CD4-positive, alpha-beta T cell treated with Interleukin-1 beta for 1 hour (primary cell): ENCODE data around the gene GDPD4.
A peak's percentile ranks its signal among the peaks of the same experiment; 100 is the strongest.

Source experiments
- DNase-seq, 2 donors: peaks; one replicate each; pipeline ENCODE4 v3.0.0-alpha.2; 2020 to 2022

The GDPD4 gene

DNA sequence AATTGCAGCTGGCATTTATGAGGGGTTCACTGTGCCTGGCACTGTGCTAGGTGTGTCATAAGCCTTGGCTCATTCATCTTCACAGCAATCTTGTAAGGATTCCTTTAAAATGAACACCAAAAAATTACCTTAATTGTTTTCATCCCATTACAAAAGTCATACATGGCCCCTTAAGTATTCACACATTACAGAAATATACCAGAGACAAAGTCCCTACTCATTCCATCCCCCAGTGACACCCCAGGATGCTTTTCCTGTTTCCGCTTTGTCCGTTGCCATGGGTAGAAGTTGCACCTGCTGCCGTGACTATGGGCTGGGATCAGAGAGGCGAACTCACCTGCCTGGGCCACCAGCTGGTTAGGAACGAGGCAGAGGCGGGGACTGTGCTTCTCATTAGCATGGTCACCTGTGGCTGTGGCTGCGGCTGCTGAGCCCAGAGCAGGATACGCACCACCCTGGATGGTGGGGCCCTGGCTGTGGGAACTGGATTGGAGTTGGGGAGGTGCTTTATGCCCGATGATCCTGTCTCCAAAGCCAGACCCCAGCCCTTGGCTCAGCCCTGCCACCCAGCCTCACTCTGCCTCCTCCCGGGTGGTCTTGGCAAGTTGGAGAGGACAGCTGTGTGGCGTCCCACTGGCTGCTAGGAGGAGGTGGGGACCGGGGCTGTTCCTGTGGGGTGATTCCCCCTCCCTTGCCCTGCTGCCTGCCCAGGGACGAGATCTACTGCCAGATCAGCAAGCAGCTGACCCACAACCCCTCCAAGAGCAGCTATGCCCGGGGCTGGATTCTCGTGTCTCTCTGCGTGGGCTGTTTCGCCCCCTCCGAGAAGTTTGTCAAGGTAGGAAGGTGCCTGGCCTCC lies 112.6 kb downstream of the GDPD4 start:
- no peak for DNase-seq

GRCh38 chr11:77187776-77188632 lies 113.5 kb downstream of the GDPD4 start:
- DNase-seq: peak; percentile 61 to 65

- no peak for DNase-seq
Observed at GRCh38 chr11:77187111-77187750, 114.3 kb downstream of the GDPD4 start.

DNA sequence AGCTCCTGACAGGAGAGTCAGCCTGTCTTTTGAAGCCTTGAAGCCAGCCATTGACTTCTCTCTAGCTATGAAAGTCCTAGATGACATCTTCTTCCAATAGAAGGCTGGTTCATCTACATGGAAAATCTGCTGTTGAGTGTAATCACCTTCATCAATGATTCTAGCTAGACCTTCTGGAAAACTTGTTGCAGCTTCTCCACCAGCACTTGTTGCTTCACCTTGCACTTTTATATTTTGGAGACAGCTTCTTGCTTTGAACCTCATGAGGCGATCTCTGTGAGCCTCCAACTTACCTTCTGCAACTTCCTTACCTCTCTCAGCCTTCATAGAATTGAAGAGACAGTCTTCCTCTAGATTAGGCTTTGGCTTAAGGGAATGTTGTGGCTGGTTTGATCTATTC lies 115.2 kb downstream of the GDPD4 start:
- DNase-seq: no peak

- DNase-seq: no peak
Observed at GRCh38 chr11:77184136-77184860, 117.2 kb downstream of the GDPD4 start.

DNA sequence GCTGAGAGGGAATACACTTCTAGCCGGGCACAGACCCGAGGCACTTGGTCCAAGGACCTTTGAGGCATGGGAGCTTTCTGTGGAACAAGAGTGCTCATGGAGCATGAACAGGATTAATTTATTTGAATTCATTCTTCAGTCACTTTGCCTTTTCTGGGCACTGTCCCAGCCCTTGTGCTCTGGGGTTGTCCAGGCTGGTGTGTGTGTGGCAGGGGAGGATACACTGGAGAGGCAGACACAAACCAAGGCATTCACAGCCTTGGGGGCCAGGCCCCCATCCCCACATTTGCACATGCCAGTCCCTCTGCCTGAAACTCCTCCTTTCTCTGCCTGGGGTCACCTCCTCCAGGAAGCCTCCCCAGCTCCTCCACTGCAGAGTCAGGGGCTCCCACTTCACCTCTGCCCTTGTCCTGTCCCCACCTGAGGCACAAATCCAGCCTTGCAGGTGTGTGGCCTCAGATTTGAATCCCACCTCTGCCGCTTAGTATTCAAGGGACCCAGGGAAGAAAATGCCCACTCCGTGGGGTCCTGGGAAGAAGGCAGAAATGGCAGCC lies 118.0 kb downstream of the GDPD4 start:
- no peak for DNase-seq

GRCh38 chr11:77182542-77183430 lies 118.7 kb downstream of the GDPD4 start:
- DNase-seq: no peak

- DNase-seq: no peak
Observed at GRCh38 chr11:77181799-77182541, 119.5 kb downstream of the GDPD4 start.

DNA sequence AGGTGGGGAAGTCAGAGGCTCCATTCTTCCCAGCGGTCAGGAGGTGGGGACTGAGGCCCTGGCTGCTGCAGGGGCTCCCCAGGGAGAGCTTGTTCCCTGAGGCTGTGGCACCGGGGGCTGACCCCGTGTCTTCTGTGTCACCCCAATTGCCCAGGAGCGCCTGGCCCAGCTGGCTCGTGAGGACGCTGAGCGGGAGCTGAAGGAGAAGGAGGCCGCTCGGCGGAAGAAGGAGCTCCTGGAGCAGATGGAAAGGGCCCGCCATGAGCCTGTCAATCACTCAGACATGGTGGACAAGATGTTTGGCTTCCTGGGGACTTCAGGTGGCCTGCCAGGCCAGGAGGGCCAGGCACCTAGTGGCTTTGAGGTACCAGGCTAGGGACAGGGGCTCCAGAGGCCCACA lies 120.3 kb downstream of the GDPD4 start:
- DNase-seq: no peak

DNA sequence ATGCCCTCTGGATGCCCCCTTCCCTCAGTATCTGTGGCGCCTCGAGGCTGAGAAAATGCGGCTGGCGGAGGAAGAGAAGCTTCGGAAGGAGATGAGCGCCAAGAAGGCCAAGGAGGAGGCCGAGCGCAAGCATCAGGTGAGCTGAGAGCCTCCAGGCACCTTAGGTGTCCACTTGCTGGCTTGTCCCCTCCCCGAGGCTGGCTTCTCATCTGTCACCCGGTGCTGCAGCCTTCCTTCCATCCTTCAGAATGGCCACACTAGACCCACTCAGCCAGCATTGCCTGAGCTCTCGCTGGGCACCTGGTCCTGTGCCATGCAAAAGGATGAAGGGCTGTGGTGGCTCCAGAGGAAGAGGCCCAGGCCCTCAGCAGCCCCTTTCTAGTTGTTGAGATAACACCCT lies 121.1 kb downstream of the GDPD4 start:
- DNase-seq: no peak

DNA sequence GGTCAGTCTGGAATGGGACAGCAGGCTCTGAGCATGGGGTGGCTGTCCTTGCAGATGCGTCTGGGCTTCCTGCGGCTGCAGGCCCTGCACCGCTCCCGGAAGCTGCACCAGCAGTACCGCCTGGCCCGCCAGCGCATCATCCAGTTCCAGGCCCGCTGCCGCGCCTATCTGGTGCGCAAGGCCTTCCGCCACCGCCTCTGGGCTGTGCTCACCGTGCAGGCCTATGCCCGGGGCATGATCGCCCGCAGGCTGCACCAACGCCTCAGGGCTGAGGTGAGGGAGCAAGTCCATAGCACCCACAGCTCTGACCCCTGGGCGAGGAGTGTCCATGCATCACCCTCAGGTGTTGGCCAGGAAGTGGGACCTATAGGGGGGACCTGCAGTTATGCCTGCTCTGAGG lies 121.8 kb downstream of the GDPD4 start:
- DNase-seq: no peak

DNA sequence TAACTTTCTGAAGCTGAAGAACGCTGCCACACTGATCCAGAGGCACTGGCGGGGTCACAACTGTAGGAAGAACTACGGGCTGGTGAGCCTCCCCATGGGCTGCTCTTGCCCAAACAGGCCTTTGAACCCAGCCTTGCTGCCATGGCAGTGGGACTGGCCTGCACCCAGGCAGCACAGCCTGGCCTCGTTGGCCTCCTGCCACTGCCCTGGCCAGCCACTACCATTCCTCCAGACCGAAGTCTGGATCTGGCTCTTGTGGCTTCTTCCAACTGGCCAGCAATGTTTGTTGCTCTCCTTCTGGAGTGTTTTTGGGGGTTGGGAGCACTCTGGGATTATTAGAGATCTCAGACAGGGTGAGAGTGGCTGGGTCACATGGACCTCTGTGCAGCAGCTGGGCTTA lies 122.4 kb downstream of the GDPD4 start:
- DNase-seq: no peak

- DNase-seq: no peak
Observed at GRCh38 chr11:77178150-77178549, 123.3 kb downstream of the GDPD4 start.

- DNase-seq: no peak
Observed at GRCh38 chr11:77176996-77177395, 124.5 kb downstream of the GDPD4 start.

GRCh38 chr11:77175869-77176539 lies 125.5 kb downstream of the GDPD4 start:
- peak in 1 of 2 donors; percentile 50 for DNase-seq

GRCh38 chr11:77175021-77175842 lies 126.3 kb downstream of the GDPD4 start:
- no peak for DNase-seq

GRCh38 chr11:77174559-77174958 lies 126.9 kb downstream of the GDPD4 start:
- no peak for DNase-seq

DNA sequence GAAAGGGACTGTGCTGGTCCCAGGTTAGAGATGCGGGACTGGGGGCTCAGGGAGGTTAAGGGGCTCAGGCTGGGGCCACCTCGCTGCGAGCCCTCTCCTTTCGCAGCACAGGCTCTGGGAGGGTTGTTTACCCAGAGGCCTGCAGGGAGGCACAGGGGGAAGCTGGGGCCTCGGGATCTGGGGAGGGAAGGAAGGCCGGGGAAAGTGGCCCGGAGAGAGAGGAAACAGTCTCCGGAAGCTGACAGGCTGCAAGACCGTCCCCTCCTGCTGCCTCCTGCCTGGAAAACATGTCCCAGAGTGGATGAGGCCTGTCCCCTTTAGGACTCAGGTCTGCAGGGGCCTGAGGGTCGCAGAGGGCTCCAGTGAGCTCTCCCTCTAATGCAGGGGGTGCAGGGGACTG lies 128.0 kb downstream of the GDPD4 start:
- DNase-seq: no peak

- no peak for DNase-seq
Observed at GRCh38 chr11:77172666-77172982, 128.9 kb downstream of the GDPD4 start.
